Right lobe of liver (tissue), 6 donors: ENCODE results near the gene EIF4A2. TPM values are rescaled to one million over a fixed set of nuclear protein-coding genes. Genes with fewer than 3 reads are reported as not detected.
A peak's percentile ranks its signal among the peaks of the same experiment; 100 is the strongest.

Experiments
- ATAC-seq, 4 donors: fragments of 200-7000 bp; cut with Tn5 transposase; one replicate each; pipeline ENCODE4 v1.9.1; 2020; ENCODE audit warnings: mild to moderate bottlenecking in 4 of 4, moderate library complexity in 4 of 4
- DNase-seq, 3 donors: peaks; one replicate each; pipeline ENCODE4 v3.0.0-alpha.2; 2020
- H3K27ac ChIP-seq, 3 donors: fragments of 200-600 bp; one replicate each; pipeline ENCODE4 v1.8.0; 2022
- H3K27me3 ChIP-seq, 2 donors: fragments of 200-600 bp; one replicate each; pipeline ENCODE4 v1.8.0; 2022
- H3K36me3 ChIP-seq, 4 donors: fragments of 200-600 bp; sonication (generic) in 1 of 4; one replicate each; pipeline versions ENCODE4 v1.5.1 to v1.8.0; 2017 to 2022; ENCODE audit warnings: control low read depth in 1 of 4
- H3K4me1 ChIP-seq, 4 donors: fragments of 200-600 bp; sonication (generic) in 1 of 4; one replicate each; pipeline versions ENCODE4 v1.5.1 to v1.8.0; 2017 to 2022; ENCODE audit warnings: control low read depth in 1 of 4
- H3K4me3 ChIP-seq, 3 donors: fragments of 200-600 bp; one replicate each; pipeline ENCODE4 v1.8.0; 2022
- H3K9me3 ChIP-seq, 4 donors: fragments of 200-600 bp; sonication (generic) in 1 of 4; one replicate each; pipeline versions ENCODE4 v1.5.1 to v1.8.0; 2017 to 2022; ENCODE audit warnings: control low read depth in 1 of 4
- CTCF ChIP-seq, 4 donors: fragments of 200-600 bp in 3 of 4; fragments of 450-650 bp in 1 of 4; IDR thresholded peaks; one replicate each; pipeline versions ENCODE4 v1.5.1 to v1.8.0; 2016 to 2022; ENCODE audit warnings: antibody characterized with exemption in 4 of 4, mild to moderate bottlenecking in 2 of 4
- POLR2A ChIP-seq: fragments of 450-650 bp; IDR thresholded peaks from one replicate; pipeline ENCODE4 v1.6.1; 2017; ENCODE audit warnings: antibody characterized with exemption, mild to moderate bottlenecking
- WGBS: methylation state at CpG from one replicate; pipeline ENCODE4 v1.1.6; 2018; ENCODE audit warnings: low coverage, low lambda C conversion rate; ENCODE audit not compliant: insufficient coverage; ENCODE audit errors: missing lambda C conversion rate; 5-methylcytosine and 5-hydroxymethylcytosine counted together
- intact Hi-C, 2 donors: fragments of 100-400 bp; cut with DNase I; formaldehyde crosslinking; loops; one replicate each; pipeline versions ENCODE4 v1.11.2 to v1.14.1; 2022
- total RNA-seq, 6 experiments: library from RNA; depleted of rRNA in 2 of 6; stranded (reverse); fragments of >200 nt in 2 of 6; fragmentation: NEBNext Ultra II Directional in 3 of 6; extraction: Animal tissue kit (Norgen Biotek cat#: 25700) in 3 of 6; gene quantifications; one replicate each; pipeline versions ENCODE4 v1.1.0 to v1.2.4, GENCODE V29; 2016 to 2023
- donor health status: DM: no; HTN: yes; CAD: no.
- donor health status: DM: no; HTN: no; CAD: no.
- donor health status: DM: no; HTN: no; CAD: no.
- donor health status: DM: no; HTN: yes; CAD: no.
- donor health status: DM: no; HTN: yes; CAD: no.

Gene EIF4A2
- total RNA-seq, 6 experiments from 2014 or later, result 98.9 to 234 (median 131) TPM

GRCh38 chr3:186750316-186750715 lies 33.1 kb upstream of the EIF4A2 start:
- ATAC-seq (no peak), DNase-seq (no peak)
- TF ChIP-seq CTCF (IDR thresholded peaks at IDR 0.05), result no peak
- Histone ChIP-seq H3K27me3 (no peaks in the 10 kb centered on the region), H3K4me1 (peaks cover 0 to 10% (median 2%) of the 10 kb centered on the region in 4 donors), H3K4me3 (no peak overlapping the region), H3K36me3 (no peaks in the 10 kb centered on the region), H3K27ac (no peak overlapping the region), H3K9me3 (no peaks in the 10 kb centered on the region)
- intact Hi-C loops, result no loop called here
- 95% methylated on average over 2 of the region's 2 CpGs for WGBS

GRCh38 chr3:186751480-186751879 lies 31.9 kb upstream of the EIF4A2 start:
- no peaks in the 10 kb centered on the region for H3K9me3 ChIP-seq
- H3K4me1 ChIP-seq, result no peaks in the 10 kb centered on the region
- no peaks in the 10 kb centered on the region for H3K36me3 ChIP-seq
- H3K27ac ChIP-seq, result no peak overlapping the region
- TF ChIP-seq CTCF (IDR thresholded peaks at IDR 0.05), result no peak
- TF ChIP-seq POLR2A, result no peak
- 68% methylated on average over 3 of the region's 3 CpGs for WGBS
- ATAC-seq (no peak), DNase-seq (no peak)
- H3K4me3 ChIP-seq, result no peak overlapping the region
- H3K27me3 ChIP-seq, result no peaks in the 10 kb centered on the region
- intact Hi-C loops, result no loop called here

GRCh38 chr3:186754006-186754405 lies 29.4 kb upstream of the EIF4A2 start:
- Histone ChIP-seq H3K9me3 (no peaks in the 10 kb centered on the region), H3K4me1 (no peaks in the 10 kb centered on the region), H3K36me3 (no peaks in the 10 kb centered on the region), H3K4me3 (no peak overlapping the region), H3K27ac (no peak overlapping the region), H3K27me3 (no peaks in the 10 kb centered on the region)
- DNase-seq (no peak), ATAC-seq (no peak)
- intact Hi-C loops, result no loop called here
- 87% methylated on average over 7 of the region's 7 CpGs for WGBS
- TF ChIP-seq CTCF (IDR thresholded peaks at IDR 0.05), result no peak
- no peak for TF ChIP-seq POLR2A

GRCh38 chr3:186754871-186755270 lies 28.5 kb upstream of the EIF4A2 start:
- Histone ChIP-seq H3K27me3 (no peaks in the 10 kb centered on the region), H3K4me1 (no peaks in the 10 kb centered on the region), H3K36me3 (no peaks in the 10 kb centered on the region), H3K27ac (no peak overlapping the region), H3K4me3 (no peak overlapping the region), H3K9me3 (no peaks in the 10 kb centered on the region)
- intact Hi-C loops, result loop anchor here in 1 of 2 donors (5.0 kb wide), 1 partner anchor 138 kb away; no protein-coding TSS in a partner anchor
- TF ChIP-seq CTCF (IDR thresholded peaks at IDR 0.05) (no peak), POLR2A (no peak)
- no peak for DNase-seq
- peak in 1 of 4 donors; percentile 47 for ATAC-seq
- WGBS, result 75% methylated on average over 2 of the region's 5 CpGs

GRCh38 chr3:186757214-186757613 lies 26.2 kb upstream of the EIF4A2 start:
- DNase-seq (no peak), ATAC-seq (no peak)
- WGBS, result 85% methylated on average over 8 of the region's 8 CpGs
- Histone ChIP-seq H3K27ac (no peak overlapping the region), H3K4me3 (no peak overlapping the region), H3K27me3 (no peaks in the 10 kb centered on the region), H3K36me3 (no peaks in the 10 kb centered on the region), H3K4me1 (no peaks in the 10 kb centered on the region), H3K9me3 (no peaks in the 10 kb centered on the region)
- intact Hi-C loops, result loop anchor here in 1 of 2 donors (5.0 kb wide), 1 partner anchor 140 kb away; no protein-coding TSS in a partner anchor
- no peak for TF ChIP-seq CTCF (IDR thresholded peaks at IDR 0.05)
- TF ChIP-seq POLR2A, result no peak
